Measurements from ENCODE around the gene NMRK1.

NMRK1 gene

DNA sequence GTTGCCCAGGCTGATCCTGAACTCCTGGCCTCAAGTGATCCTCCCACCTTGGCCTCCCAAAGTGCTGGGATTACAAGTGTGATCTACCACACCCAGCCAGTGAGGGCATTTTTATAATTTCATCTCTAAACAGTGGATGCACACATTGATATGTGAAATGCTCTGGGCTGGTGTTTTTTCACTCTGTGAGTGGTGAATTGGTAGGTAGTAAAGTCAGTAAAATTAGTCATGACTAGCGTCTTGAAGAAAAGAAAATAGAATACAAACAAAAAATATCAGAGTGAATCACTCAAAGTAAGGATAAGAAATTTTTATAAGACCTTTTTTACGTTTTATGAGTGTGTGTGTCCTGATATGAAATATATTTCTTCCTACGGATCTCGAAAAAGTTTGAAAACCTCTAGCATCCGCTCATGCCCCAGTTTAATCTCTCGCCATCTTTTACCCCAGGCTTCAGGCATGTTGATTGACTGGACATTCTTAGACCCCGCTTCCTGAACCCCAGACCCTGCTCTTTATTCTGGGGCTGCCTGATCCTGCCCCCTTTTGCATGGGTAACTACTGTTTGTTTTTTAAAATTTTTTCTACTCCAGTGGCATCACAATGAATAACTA, 14.3 kb upstream of the NMRK1 start:
- DNase-seq (ENCODE audit: low read depth), result no peak

DNA sequence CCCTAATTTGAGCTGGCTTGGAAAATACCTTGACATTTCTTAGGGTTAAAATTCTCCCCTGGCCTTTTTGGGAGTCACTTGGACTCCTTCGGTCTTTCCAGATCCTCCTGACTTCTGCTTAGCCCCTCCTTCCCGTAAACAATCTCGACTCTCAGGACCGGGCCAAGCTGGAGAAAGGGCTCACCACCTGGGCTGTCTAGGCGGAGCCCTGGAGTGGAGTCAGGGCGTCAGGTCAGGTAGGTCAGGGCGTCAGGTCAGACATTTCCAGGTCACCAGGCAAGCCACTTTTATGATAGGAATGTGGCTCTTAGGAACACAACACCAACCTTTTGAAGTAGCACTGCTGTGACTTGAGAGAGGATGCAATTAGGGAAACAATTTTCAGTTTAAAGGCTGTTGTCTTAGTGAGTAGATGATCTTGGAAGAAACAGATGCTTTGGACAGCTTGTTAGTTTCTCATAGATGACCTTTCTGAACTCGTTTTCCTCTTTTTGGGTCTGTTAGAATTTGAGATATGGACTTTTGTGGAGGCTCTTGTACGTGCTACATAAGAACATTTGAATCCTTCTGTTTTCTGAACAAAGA, 13.1 kb upstream of the NMRK1 start:
- DNase-seq (ENCODE audit: low read depth), result no peak

GRCh38 chr9:75096796-75097195, 8.8 kb upstream of the NMRK1 start:
- no peak for DNase-seq (ENCODE audit: low read depth)

- no peak for DNase-seq (ENCODE audit: low read depth)
These were observed 4.8 kb upstream of the NMRK1 start for GRCh38 chr9:75092766-75093165.

DNA sequence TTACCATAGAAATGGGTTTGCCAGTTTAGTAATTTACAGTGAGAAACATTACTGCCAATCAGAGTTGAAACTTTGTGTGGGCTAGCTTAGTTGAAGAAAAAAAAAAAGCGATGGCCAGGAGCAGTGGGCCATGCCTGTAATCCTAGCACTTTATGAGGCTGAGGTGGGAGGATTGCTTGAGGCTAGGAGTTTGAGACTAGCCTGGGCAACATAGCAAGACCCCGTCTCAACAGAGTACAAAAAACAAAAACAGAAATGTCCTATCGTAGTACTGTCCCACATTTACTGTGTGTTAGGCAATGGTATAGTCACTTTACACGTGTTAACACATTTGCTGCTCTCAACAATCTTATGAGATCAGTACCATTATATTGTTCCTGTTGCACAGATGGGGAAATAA, 2.6 kb upstream of the NMRK1 start:
- no peak for DNase-seq (ENCODE audit: low read depth)

- no peak for DNase-seq (ENCODE audit: low read depth)
These were observed 1.4 kb upstream of the NMRK1 start for GRCh38 chr9:75089373-75089766.

DNA sequence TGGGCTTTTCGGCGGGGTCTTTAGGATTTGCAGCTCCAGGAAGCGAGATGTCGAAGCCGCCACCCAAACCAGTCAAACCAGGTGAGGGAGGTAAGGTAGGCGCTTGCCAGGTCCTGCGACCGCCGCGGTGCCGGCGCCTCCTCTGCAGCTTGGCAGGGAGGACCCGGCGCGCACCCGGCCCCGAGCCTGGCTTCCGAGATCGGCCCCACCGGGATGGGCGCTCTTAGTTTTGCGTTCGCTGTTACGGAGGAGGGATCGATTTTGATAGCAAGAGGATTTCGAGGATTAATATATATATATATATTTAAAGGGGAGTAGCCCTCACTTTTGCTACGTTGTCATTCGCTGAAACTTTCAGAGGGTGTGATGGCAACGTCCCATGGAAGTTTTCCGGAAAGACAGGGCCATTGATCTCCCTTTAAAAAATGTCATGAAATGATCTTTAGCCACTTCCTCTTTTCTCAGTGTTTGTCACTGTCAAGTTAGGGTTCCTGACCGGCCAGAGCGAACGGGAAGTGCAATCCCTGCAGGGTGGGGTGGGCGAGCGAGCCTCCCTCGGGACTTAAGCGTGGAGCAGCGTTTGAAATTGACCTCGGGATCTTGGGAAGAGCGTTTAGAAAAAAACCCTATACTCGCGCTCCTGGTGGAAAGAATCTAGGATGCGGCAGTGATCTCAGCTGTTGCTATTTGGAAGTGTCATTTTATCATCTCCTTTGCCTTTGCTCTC, 854 bp upstream of the NMRK1 start:
- peak; percentile 35 for DNase-seq (ENCODE audit: low read depth)

DNA sequence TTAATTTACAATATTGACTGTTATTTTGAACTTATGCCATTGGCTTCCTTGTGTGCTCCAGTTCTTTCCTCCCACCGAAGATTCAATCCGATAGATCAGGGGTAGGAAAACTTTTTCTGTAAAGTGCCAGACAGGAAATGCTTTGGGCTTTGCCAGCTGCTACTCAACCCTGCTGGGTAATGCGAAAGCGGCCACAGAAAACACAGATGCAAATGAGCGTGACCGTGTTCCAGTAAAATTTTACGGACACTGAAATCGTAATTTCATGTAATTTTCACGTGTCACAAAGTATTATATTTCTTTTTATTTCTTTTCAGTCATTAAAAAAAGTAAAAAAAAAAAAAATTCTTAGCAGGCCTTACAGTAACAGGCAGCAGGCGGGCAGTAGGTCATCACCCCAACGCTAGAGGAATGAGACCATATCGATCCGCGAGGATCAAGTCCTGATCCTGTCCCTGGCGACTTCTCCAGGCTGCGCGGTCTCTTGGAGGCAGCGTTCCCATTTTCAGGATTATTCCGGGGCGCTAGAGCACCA, 599 bp downstream of the NMRK1 start:
- DNase-seq (ENCODE audit: low read depth), result no peak

DNA sequence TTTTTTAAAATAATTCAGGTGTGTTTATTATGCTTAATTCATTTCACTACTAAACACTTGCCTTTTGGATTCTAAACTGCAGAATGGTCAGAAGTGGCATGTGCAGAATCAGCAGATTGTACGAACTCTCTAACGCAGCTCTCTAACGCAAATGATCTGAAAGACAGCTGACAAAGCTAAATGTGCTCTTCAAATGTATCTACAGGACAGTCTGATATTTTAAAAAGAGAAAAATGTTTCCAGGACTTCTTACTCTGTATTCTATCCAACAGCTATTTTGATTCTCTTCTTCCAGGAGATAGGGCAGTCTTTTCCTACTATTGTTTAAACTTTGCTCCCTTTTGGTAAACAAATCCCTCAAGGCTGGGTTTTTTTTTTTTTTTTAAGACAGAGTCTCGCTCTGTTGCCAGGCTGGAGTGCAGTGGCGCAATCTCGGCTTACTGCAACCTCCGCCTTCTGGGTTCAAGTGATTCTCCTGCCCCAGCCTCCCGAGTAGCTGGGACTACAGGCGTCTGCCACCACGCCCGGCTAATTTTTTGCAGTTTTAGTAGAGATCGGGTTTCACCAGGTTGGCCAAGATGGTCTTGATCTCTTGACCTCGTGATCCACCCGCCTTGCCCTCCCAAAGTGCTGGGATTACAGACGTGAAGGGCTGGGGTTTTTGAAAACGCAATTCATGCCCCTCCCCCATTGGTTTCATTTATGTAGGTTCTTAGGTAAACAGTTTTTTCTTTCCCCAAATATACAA, 1.2 kb downstream of the NMRK1 start:
- no peak for DNase-seq (ENCODE audit: low read depth)

DNA sequence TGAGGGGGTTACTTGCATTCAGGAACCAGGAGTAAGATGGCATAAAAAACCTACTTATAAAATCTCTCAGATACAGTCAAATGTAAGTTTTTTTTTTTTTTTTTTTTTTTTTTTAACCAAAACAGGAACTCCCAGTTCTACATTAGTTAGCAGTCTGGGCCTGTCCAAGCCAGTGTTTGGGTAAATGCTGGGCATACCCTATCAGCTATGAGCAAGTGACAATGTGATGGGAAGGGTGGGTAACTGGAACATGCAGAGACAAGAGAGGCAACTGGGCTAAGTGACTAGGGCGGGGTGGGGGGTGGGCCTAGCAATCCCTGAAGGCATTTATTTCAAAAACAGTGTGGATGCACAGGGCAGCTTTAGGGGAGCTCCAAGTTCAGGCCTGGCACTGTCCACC, 2.3 kb downstream of the NMRK1 start:
- no peak for DNase-seq (ENCODE audit: low read depth)

DNA sequence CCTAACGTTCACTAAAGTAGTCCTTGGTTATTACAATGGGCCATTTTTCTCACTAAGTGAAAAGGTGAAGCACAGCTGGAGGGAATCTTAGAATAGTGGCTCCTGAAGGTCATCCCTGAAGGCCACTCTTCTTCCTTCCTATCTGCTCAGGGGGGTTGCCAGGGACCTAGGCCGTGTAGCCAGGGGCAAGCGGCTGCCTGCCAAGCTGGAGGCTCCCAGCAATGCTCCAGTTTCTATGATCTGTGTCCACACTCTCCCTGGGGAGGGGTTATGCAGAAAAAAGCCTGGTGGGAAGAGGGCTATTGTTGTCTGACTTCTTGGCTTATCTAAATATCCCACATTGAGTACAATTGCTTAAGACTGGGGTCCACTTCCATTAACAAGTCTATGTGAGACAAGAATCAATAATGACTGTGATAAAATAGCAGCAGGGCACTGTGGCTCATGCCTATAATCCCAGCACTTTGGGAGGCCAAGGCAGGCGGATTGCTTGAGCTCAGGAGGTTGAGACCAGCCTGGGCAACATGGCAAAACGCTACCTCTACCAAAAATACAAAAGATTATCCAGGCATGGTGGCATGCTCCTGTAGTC, 3.8 kb downstream of the NMRK1 start:
- DNase-seq (ENCODE audit: low read depth), result no peak

DNA sequence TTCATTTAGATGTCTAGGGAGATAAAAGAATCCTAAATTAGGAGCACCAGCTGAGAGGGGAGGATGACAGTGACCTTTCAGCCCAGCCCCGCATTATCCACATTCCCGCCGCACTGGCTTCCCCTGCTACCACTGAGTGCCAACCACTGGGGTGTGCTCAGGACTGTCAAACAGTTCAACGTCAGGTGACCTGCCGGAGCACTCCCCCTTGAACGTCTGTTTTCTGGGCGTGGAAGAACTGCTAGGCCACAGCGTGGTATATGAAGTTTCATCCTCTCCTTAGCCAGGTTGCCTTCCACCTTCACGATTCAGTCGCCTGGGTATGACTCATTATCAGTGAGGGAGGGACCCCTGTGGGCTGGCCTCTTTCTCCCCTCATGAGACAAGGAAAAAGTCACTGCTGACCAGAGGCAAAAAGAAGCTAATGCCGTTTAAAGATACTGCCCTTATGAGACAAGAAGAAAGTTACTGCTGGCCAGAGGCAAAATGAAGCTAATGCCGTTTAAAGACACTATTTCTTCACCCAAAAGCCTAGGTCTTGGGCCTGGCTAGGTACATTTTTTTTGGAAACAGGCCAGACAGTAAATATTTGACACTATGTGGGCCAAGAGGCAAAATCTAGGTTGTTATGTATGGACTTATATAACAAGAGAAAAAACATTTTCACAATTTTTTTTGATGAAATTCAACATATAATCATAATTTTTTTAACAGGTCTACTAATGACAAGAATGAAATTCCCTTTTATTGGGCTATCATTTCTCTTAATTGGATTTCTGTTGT, 4.6 kb downstream of the NMRK1 start:
- no peak for DNase-seq (ENCODE audit: low read depth)

DNA sequence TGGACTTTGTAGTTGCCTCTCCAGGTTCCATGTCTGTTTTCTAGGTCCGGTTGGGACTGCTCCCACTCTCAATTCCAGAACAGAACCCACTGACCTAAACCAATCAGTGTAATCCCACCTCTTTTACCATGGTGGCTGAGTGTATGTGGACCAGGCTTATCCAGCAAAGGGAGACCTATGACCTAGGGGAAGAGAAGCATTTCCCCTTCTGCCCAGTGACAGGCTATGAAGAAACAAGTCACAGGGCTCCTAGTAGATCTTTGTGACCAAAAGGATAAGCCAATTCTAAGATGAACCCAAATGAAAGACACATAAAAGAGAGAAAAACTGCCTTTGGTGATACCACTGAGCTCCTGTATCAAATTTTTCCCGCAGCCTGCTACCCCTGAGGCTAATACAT, 6.3 kb downstream of the NMRK1 start:
- no peak for DNase-seq (ENCODE audit: low read depth)

DNA sequence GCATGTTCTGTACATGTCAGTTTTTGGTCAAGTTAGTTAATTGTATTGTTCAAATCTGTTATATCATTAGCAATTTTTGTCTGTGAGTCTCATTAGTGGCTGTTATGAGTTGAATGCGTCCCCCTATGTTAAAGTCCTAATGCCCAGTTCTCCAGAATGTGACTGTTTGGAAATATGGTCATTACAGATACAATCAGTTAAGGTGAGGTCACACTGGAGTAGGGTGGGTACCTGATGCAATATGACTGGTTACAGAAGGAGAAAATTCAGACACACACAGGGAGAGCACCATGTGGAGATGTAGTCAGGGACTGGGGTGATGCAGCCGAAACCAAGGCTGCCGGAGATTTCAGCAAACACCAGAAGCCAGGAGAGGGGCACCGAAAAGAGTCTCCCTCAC, 15.1 kb downstream of the NMRK1 start:
- no peak for DNase-seq (ENCODE audit: low read depth)

- no peak for DNase-seq (ENCODE audit: low read depth)
These were observed 16.3 kb downstream of the NMRK1 start for GRCh38 chr9:75071530-75072122.

- no peak for DNase-seq (ENCODE audit: low read depth)
These were observed 18.8 kb downstream of the NMRK1 start for GRCh38 chr9:75069171-75069570.

- no peak for DNase-seq (ENCODE audit: low read depth)
These were observed 20.1 kb downstream of the NMRK1 start for GRCh38 chr9:75067894-75068293.

DNA sequence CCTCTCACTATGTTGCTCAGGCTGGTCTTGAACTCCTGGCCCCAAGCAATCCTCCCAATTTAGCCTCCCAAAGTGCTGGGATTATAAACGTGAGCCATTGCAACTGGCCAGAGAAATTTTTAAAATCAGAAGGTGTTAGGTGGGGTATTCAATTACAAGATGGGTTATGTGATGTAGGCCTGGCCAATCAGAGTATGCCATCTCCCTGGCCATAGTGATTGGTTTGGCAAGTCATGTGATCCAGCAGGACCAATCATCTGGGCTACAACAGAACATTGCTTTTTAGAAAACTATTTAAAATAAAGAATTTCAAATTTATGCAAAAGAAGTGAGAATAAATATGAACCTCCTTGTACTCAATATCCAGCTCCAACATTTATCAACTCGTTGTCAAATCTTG, 22.4 kb downstream of the NMRK1 start:
- no peak for DNase-seq (ENCODE audit: low read depth)

GRCh38 chr9:75064307-75065025, 23.5 kb downstream of the NMRK1 start:
- peak; percentile 25 for DNase-seq (ENCODE audit: low read depth)

GRCh38 chr9:75063556-75064305, 24.2 kb downstream of the NMRK1 start:
- no peak for DNase-seq (ENCODE audit: low read depth)

Data from HS-5 (cell line).